22Rv1 (cell line): ENCODE results near the gene AGBL3.

Experiments
- CTCF ChIP-seq: fragments of 450-650 bp; IDR thresholded peaks from 2 replicates; pipeline ENCODE4 v1.5.1; 2017; ENCODE audit warnings: mild to moderate bottlenecking
- ZFX ChIP-seq: fragments of 450-650 bp; IDR thresholded peaks from 2 replicates; pipeline ENCODE4 v1.6.1; 2017; ENCODE audit warnings: antibody characterized with exemption, borderline replicate concordance

DNA sequence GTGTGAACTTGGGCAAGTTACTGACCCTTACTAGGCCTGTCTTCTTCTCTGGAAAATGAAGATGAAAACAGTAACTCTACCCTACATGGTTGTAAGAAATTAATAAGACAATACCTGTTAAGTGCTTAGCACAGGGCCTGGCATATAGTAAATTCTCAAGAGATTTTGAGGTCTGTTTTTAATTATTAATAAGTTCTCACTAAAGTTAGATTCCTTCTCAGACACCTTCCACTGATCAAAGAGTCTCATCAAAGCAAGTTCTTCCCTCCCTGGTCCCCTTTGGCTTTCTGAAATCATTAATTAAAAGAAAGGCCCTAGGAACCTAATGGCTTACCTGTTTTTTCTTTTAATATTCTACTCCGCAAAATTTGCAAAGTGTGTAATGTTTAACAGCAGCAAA, 166.1 kb downstream of the AGBL3 start:
- no peak for TF ChIP-seq CTCF
- TF ChIP-seq ZFX, result no peak
